ENCODE results near the gene FCN1. TPM values are rescaled to one million over a fixed set of nuclear protein-coding genes. Genes with fewer than 3 reads are reported as not detected.

FCN1 gene
- total and polyA plus RNA-seq, 9 of the 15 experiments (the other 6 are each of a cell fraction or from before 2014, with no cell fraction given): not detected

DNA sequence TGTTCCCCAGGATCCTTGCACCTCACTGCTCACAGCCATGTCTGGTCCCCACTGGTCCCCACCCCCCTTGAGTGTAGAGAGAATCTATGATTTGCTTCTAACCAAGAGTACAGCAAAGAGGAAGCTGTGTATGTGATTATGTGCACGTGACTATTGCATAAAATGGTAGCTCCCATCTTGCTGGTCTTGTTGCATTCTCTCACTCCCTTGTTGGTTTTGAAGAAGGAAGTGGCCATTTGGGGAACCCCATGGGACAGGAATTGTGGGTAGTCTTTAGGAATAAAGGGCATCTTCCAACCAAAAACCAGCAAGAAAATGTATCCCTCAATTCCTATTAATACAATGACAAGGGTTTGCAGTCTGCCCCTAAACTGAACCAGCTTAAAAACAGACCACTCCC, 42.3 kb downstream of the FCN1 start:
- H3K27me3 ChIP-seq (ENCODE audit: control insufficient read depth in 2 of 2, insufficient read depth in 2 of 2, low read length in 2 of 2): peaks cover 0 to 19% of the 10 kb centered on the region in 2 experiments; a peak in 3 of 5 replicates
- no peaks in the 10 kb centered on the region for H4K20me1 ChIP-seq (replicated peaks; ENCODE audit: control insufficient read depth, insufficient read depth, low read length)
- no peak overlapping the region for H2AFZ ChIP-seq (ENCODE audit: low read depth, low read length)
- H3K36me3 ChIP-seq (ENCODE audit: control insufficient read depth, insufficient read depth, low read length): no peaks in the 10 kb centered on the region
- H3K9ac ChIP-seq (ENCODE audit: insufficient read depth in 1 of 2, low read depth in 2 of 2, low read length in 2 of 2): no peak overlapping the region
- POLR2A ChIA-PET: no interaction called here
- BruUV-seq (replicated peaks): no TSS peak
- intact Hi-C loops (cut with micrococcal nuclease): no loop called here
- ATAC-seq (no peak), DNase-seq (ENCODE audit: extremely low read depth in 1 of 4, low spot score in 3 of 4) (no peak), FAIRE-seq (no peak)
- in situ Hi-C loops (cut with MboI): no loop called here
- no peaks in the 10 kb centered on the region; the same call in 2 of the 3 replicates for H3K79me2 ChIP-seq (ENCODE audit: control insufficient read depth, insufficient read depth, low read length)
- WGBS (ENCODE audit: insufficient coverage, low coverage, missing lambda C conversion rate): 0% methylated on average over 1 of the region's 1 CpG
- no peak overlapping the region for H3K27ac ChIP-seq (ENCODE audit: extremely low read depth, low read depth, low read length)
- no peaks in the 10 kb centered on the region for H3K4me1 ChIP-seq (replicated peaks in 1 of 2; ENCODE audit: control insufficient read depth in 2 of 2, insufficient read depth in 2 of 2, low read length in 2 of 2)
- H3K9me1 ChIP-seq (ENCODE audit: control insufficient read depth, insufficient read depth, low read length): no peaks in the 10 kb centered on the region
- no peaks in the 10 kb centered on the region for H3K9me3 ChIP-seq (replicated peaks; ENCODE audit: control insufficient read depth, insufficient read depth, low read depth, low read length)
- CTCF ChIA-PET (ENCODE audit: low intra/inter-chr PET ratio): no interaction called here
- TF ChIP-seq HMBOX1 (IDR thresholded peaks at IDR 0.05): no peak
- TF ChIP-seq LEF1 (IDR thresholded peaks at IDR 0.05): no peak
- no peak for TF ChIP-seq ZNF785 (CRISPR knock-in tag; IDR thresholded peaks at IDR 0.05)
- no peak for TF ChIP-seq ZFP91 (CRISPR knock-in tag; IDR thresholded peaks at IDR 0.05)
- no peak for TF ChIP-seq ZNF282 (CRISPR knock-in tag; IDR thresholded peaks at IDR 0.05)
- no peak for TF ChIP-seq ZNF224 (CRISPR knock-in tag; IDR thresholded peaks at IDR 0.05)
- TF ChIP-seq CBX8 (IDR thresholded peaks at IDR 0.05; ENCODE audit: borderline replicate concordance, extremely low read depth, low read depth, low read length, poor library complexity, severe bottlenecking): no peak
- no peak for TF ChIP-seq SMC3 (conservative IDR thresholded peaks at IDR 0.05; ENCODE audit: insufficient read depth, low read depth, low read length)
- TF ChIP-seq ZC3H11A (IDR thresholded peaks at IDR 0.05; ENCODE audit: low read depth, low read length): no peak
- no peak for TF ChIP-seq CREM (IDR thresholded peaks at IDR 0.05; ENCODE audit: low read depth)
- TF ChIP-seq RCOR1 (IDR thresholded peaks at IDR 0.05; ENCODE audit: borderline replicate concordance in 1 of 2, low read depth in 2 of 2, low read length in 2 of 2): no peak
- TF ChIP-seq MBD2 (IDR thresholded peaks at IDR 0.05; ENCODE audit: borderline replicate concordance, low read depth): no peak
- no peak for TF ChIP-seq ZKSCAN8 (CRISPR knock-in tag; IDR thresholded peaks at IDR 0.05)
- TF ChIP-seq, protein P1, sequence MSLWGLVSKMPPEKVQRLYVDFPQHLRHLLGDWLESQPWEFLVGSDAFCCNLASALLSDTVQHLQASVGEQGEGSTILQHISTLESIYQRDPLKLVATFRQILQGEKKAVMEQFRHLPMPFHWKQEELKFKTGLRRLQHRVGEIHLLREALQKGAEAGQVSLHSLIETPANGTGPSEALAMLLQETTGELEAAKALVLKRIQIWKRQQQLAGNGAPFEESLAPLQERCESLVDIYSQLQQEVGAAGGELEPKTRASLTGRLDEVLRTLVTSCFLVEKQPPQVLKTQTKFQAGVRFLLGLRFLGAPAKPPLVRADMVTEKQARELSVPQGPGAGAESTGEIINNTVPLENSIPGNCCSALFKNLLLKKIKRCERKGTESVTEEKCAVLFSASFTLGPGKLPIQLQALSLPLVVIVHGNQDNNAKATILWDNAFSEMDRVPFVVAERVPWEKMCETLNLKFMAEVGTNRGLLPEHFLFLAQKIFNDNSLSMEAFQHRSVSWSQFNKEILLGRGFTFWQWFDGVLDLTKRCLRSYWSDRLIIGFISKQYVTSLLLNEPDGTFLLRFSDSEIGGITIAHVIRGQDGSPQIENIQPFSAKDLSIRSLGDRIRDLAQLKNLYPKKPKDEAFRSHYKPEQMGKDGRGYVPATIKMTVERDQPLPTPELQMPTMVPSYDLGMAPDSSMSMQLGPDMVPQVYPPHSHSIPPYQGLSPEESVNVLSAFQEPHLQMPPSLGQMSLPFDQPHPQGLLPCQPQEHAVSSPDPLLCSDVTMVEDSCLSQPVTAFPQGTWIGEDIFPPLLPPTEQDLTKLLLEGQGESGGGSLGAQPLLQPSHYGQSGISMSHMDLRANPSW (CRISPR knock-in tag; IDR thresholded peaks at IDR 0.05): no peak
- no peak overlapping the region for H3K4me2 ChIP-seq (ENCODE audit: insufficient read depth, low read length)
- H3K4me3 ChIP-seq: no peak overlapping the region
